ENCODE results near the gene ERGIC1. TPM values are rescaled to one million over a fixed set of nuclear protein-coding genes. Genes with fewer than 3 reads are reported as not detected.

The ERGIC1 gene
- polyA plus RNA-seq, 4 donors, result 58.1 to 127 (median 94.1) TPM

DNA sequence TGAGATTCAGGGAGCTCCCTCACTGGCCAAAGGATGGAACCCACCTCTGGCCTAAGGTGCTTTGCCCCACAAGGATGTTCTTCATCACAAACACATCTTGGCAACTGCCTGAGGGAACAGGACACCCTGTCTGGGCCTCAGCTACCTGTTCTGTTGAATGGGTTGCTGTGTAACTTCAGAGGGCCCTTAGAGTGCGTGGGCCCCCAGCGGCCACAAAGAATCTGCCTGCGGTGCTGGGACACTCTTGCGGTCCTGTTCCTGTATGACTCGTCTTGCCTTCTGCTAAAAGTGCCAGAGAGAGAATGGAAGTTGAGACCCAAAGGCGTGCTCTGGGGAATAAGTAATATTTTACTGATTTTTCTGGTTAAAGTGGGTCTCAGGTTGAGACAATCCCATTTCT, 111.1 kb downstream of the ERGIC1 start:
- Histone ChIP-seq H3K9me3 (ENCODE audit: control insufficient read depth in 2 of 2, insufficient read depth in 1 of 2, low read depth in 1 of 2, low read length in 1 of 2) (no peaks in the 10 kb centered on the region), H3K27me3 (ENCODE audit: control insufficient read depth in 3 of 3, insufficient read depth in 3 of 3, low read length in 3 of 3) (no peaks in the 10 kb centered on the region), H3K4me1 (ENCODE audit: control insufficient read depth in 3 of 3, insufficient read depth in 2 of 3, low read depth in 1 of 3, low read length in 2 of 3) (no peaks in the 10 kb centered on the region), H3K27ac (ENCODE audit: low read depth in 1 of 3, low read length in 2 of 3) (no peak overlapping the region), H3K36me3 (ENCODE audit: control insufficient read depth in 3 of 3, insufficient read depth in 2 of 3, low read depth in 1 of 3, low read length in 3 of 3) (peaks cover 0 to 83% (median 16%) of the 10 kb centered on the region in 3 donors), H3K4me3 (ENCODE audit: low read depth in 1 of 3, low read length in 3 of 3) (no peak overlapping the region)
- FAIRE-seq (no peak), DNase-seq (no peak)
- WGBS, 3 donors, result 96 to 97% (median 96%) methylated on average over 6 of the region's 6 CpGs

DNA sequence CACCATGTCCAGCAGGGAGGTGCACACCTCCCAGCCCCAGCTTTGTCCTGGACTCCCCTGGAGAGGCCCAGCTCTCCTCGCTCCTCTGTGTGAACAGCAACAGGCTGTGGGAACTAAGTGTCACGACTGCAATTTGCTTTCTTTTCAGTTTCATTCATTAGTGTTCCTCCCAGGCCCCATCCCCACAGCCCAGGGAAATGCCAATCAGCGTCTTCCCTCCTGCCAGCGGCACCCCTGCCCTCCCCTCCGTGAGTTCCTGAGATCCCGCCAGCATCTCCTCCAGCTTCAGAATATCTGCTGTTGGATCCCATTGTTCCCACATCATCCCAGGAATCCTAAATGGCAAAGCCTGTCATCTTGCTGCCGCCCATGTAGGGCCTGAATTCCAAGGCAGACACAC, 112.1 kb downstream of the ERGIC1 start:
- H3K27ac ChIP-seq (ENCODE audit: low read depth in 1 of 3, low read length in 2 of 3), result no peak overlapping the region
- no peaks in the 10 kb centered on the region for H3K4me1 ChIP-seq (ENCODE audit: control insufficient read depth in 3 of 3, insufficient read depth in 2 of 3, low read depth in 1 of 3, low read length in 2 of 3)
- no peak overlapping the region for H3K4me3 ChIP-seq (ENCODE audit: low read depth in 1 of 3, low read length in 3 of 3)
- no peak for FAIRE-seq
- H3K27me3 ChIP-seq (ENCODE audit: control insufficient read depth in 3 of 3, insufficient read depth in 3 of 3, low read length in 3 of 3), result no peaks in the 10 kb centered on the region
- 92 to 96% (median 93%) methylated on average over 7 of the region's 7 CpGs for WGBS, 3 donors
- peaks cover 0 to 83% (median 20%) of the 10 kb centered on the region in 3 donors for H3K36me3 ChIP-seq (ENCODE audit: control insufficient read depth in 3 of 3, insufficient read depth in 2 of 3, low read depth in 1 of 3, low read length in 3 of 3)
- DNase-seq, result no peak
- no peaks in the 10 kb centered on the region for H3K9me3 ChIP-seq (ENCODE audit: control insufficient read depth in 2 of 2, insufficient read depth in 1 of 2, low read depth in 1 of 2, low read length in 1 of 2)

DNA sequence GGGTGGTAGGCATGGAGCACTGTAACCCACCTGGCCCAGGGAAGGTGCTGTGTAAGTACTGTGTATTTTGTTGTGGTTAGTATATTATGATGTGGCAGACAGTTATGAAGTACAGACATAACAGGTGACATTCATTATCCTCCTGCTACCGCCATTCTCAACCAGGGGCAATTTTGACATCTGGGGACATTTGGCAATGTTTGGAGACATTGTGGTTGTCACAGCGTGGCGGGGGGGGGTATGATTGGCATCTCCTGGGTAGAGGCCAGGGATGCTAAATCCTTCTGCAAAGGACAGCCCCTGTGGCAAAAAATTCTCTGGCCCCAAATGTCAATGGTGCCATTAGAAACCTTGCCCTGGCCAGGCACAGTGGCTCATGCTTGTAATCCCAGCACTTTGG, 115.4 kb downstream of the ERGIC1 start:
- no peaks in the 10 kb centered on the region for H3K9me3 ChIP-seq (ENCODE audit: control insufficient read depth in 2 of 2, insufficient read depth in 1 of 2, low read depth in 1 of 2, low read length in 1 of 2)
- DNase-seq (no peak), FAIRE-seq (no peak)
- WGBS, 3 donors, result 88 to 92% (median 90%) methylated on average over 3 of the region's 3 CpGs
- no peaks in the 10 kb centered on the region for H3K27me3 ChIP-seq (ENCODE audit: control insufficient read depth in 3 of 3, insufficient read depth in 3 of 3, low read length in 3 of 3)
- H3K36me3 ChIP-seq (ENCODE audit: control insufficient read depth in 3 of 3, insufficient read depth in 2 of 3, low read depth in 1 of 3, low read length in 3 of 3), result peaks cover 0 to 65% (median 14%) of the 10 kb centered on the region in 3 donors
- no peaks in the 10 kb centered on the region for H3K4me1 ChIP-seq (ENCODE audit: control insufficient read depth in 3 of 3, insufficient read depth in 2 of 3, low read depth in 1 of 3, low read length in 2 of 3)
- H3K4me3 ChIP-seq (ENCODE audit: low read depth in 1 of 3, low read length in 3 of 3), result no peak overlapping the region
- H3K27ac ChIP-seq (ENCODE audit: low read depth in 1 of 3, low read length in 2 of 3), result no peak overlapping the region

DNA sequence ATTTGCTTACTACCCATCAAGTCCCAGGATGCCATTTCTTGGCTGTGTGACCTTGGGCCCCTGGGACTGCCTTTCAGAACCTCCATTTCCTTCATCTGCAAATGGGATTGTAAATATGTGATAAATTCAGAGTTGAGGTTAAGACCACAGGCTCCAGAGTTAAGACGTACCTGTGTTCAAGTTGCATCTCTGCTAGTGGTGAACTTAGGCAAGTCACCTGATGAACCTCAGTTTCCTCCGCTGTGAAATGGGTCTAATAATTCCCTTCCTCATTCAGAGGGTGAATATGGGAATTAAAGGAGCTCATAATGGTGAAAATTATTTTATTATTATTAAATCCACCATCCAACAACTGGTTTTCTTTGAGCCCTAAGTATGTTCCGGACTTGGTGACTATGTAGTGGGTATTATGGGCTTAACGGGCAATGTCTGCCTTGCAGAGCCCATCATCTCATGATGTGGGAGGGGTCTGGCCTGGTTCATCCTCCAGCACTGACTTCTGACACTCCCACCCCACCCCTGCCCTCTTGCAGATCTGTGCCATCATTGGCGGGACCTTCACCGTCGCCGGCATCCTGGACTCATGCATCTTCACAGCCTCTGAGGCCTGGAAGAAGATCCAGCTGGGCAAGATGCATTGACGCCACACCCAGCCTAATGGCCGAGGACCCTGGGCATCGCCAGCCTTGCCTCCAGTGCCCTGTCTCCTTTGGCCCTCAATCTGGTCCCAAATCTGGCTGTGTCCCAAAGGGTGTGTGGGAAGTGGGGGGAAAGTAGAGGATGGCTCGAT, 116.3 kb downstream of the ERGIC1 start:
- Histone ChIP-seq H3K27ac (ENCODE audit: low read depth in 1 of 3, low read length in 2 of 3) (no peak overlapping the region), H3K4me3 (ENCODE audit: low read depth in 1 of 3, low read length in 3 of 3) (no peak overlapping the region), H3K27me3 (ENCODE audit: control insufficient read depth in 3 of 3, insufficient read depth in 3 of 3, low read length in 3 of 3) (no peaks in the 10 kb centered on the region), H3K36me3 (ENCODE audit: control insufficient read depth in 3 of 3, insufficient read depth in 2 of 3, low read depth in 1 of 3, low read length in 3 of 3) (peaks cover 0 to 56% (median 14%) of the 10 kb centered on the region in 3 donors), H3K9me3 (ENCODE audit: control insufficient read depth in 2 of 2, insufficient read depth in 1 of 2, low read depth in 1 of 2, low read length in 1 of 2) (no peaks in the 10 kb centered on the region), H3K4me1 (ENCODE audit: control insufficient read depth in 3 of 3, insufficient read depth in 2 of 3, low read depth in 1 of 3, low read length in 2 of 3) (no peaks in the 10 kb centered on the region)
- no peak for FAIRE-seq
- 92 to 96% (median 95%) methylated on average over 12 of the region's 12 CpGs for WGBS, 3 donors
- DNase-seq, result no peak

DNA sequence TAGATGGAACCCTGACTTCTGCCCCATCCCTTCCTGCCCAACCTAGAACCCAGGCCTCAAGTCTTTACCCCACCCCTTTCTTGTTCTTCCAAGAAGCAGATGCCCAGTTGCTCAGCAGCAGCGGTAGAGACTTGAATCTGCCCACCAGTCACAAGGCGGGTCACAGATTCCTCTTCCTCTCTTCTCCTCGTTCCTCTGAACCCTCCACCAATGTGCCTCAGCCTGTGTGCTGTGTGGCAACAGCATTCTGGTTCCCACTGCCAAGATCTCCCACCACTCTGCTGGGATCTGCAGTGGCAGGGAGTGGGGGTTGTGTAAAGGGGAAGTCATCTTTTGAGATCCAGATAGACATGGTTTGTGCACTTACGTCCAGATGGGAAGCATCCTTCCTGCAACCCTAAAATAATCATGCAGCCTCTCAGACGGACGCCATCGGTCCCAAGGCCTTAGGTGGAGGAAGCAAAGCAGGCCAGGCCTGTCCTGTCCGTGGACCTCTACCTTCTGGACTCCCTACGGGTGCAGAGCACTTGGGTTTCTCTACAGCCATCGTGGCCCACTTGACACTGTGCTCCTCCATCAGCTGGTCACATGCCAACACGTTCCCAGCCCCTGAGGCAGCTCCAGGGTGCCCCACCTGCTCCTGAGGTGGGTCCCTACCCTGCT, 117.5 kb downstream of the ERGIC1 start:
- DNase-seq (no peak), FAIRE-seq (no peak)
- Histone ChIP-seq H3K36me3 (ENCODE audit: control insufficient read depth in 3 of 3, insufficient read depth in 2 of 3, low read depth in 1 of 3, low read length in 3 of 3) (peaks cover 0 to 46% (median 9%) of the 10 kb centered on the region in 3 donors), H3K4me3 (ENCODE audit: low read depth in 1 of 3, low read length in 3 of 3) (no peak overlapping the region), H3K27ac (ENCODE audit: low read depth in 1 of 3, low read length in 2 of 3) (no peak overlapping the region), H3K27me3 (ENCODE audit: control insufficient read depth in 3 of 3, insufficient read depth in 3 of 3, low read length in 3 of 3) (no peaks in the 10 kb centered on the region), H3K9me3 (ENCODE audit: control insufficient read depth in 2 of 2, insufficient read depth in 1 of 2, low read depth in 1 of 2, low read length in 1 of 2) (no peaks in the 10 kb centered on the region), H3K4me1 (ENCODE audit: control insufficient read depth in 3 of 3, insufficient read depth in 2 of 3, low read depth in 1 of 3, low read length in 2 of 3) (no peaks in the 10 kb centered on the region)
- WGBS, 3 donors, result 82 to 88% (median 85%) methylated on average over 11 of the region's 11 CpGs

DNA sequence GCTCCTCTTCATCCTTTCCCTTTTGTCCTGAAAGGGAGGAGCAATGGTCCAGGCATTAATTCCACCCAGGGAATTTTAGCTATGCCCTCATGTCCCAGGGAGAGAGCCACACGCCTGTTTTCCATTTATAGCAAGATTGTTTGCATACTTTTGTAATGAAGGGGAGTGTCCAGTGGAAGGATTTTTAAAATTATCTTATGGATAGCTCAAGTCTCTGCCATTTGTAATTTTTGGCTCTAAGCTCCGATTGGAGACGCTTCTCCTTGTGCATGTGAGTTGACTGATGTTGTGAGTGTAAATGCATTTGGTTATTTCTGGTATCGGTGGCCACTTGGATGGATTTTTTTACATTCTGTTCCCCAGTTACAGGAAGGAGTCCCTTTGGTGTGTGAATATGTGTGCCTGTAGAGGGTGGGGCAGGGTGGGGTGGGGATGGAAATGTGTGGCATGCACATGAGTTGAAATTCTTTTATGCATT, 118.0 kb downstream of the ERGIC1 start:
- Histone ChIP-seq H3K36me3 (ENCODE audit: control insufficient read depth in 3 of 3, insufficient read depth in 2 of 3, low read depth in 1 of 3, low read length in 3 of 3) (peaks cover 0 to 40% (median 9%) of the 10 kb centered on the region in 3 donors), H3K4me1 (ENCODE audit: control insufficient read depth in 3 of 3, insufficient read depth in 2 of 3, low read depth in 1 of 3, low read length in 2 of 3) (no peaks in the 10 kb centered on the region), H3K27me3 (ENCODE audit: control insufficient read depth in 3 of 3, insufficient read depth in 3 of 3, low read length in 3 of 3) (no peaks in the 10 kb centered on the region), H3K9me3 (ENCODE audit: control insufficient read depth in 2 of 2, insufficient read depth in 1 of 2, low read depth in 1 of 2, low read length in 1 of 2) (no peaks in the 10 kb centered on the region), H3K27ac (ENCODE audit: low read depth in 1 of 3, low read length in 2 of 3) (no peak overlapping the region), H3K4me3 (ENCODE audit: low read depth in 1 of 3, low read length in 3 of 3) (no peak overlapping the region)
- FAIRE-seq (no peak), DNase-seq (no peak)
- WGBS, 3 donors, result 77 to 88% (median 86%) methylated on average over 4 of the region's 4 CpGs

DNA sequence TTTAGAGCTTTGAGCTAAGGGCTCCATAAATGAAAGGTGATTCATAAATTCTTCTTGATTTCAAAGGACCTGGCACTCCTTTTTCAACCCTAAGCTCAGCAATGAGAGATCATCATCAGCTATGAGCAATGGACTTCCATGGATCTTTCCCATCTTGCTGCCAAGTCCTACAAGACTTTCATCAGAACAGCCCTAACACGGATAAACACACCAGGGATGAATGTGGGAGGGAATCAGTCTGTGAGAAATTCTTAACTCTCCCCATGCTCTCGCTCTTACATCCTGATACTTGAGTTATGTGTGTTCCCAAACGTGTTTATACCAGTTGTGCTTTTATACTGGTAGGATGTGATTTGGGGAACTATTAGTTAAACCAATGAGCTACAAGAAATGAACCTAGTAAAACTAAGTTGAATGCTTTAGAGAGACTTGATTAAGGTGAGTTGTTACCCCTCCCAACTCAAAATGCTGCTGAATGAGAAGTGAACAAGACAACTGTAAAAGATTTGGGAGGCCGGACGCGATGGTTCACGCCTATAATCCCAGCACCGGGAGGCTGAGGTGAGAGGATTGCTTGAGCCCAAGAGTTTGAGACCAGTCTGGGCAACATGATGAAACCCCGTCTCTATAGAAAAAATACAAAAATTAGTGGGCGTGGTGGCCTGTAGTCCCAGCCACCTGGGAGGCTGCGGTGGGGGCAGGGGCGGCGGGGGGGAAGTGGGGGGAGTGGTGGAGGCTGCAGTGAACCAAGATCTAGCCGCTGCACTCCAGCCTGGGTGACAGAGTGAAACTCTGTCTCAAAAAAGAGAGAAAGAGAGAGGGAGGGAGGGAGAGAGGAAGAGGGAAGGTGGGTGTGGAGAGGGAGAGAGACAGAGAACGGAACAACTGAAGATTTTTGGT, 120.0 kb downstream of the ERGIC1 start:
- no peak for DNase-seq
- no peaks in the 10 kb centered on the region for H3K4me1 ChIP-seq (ENCODE audit: control insufficient read depth in 3 of 3, insufficient read depth in 2 of 3, low read depth in 1 of 3, low read length in 2 of 3)
- no peaks in the 10 kb centered on the region for H3K9me3 ChIP-seq (ENCODE audit: control insufficient read depth in 2 of 2, insufficient read depth in 1 of 2, low read depth in 1 of 2, low read length in 1 of 2)
- no peaks in the 10 kb centered on the region for H3K27me3 ChIP-seq (ENCODE audit: control insufficient read depth in 3 of 3, insufficient read depth in 3 of 3, low read length in 3 of 3)
- no peak for FAIRE-seq
- H3K27ac ChIP-seq (ENCODE audit: low read depth in 1 of 3, low read length in 2 of 3), result no peak overlapping the region
- H3K4me3 ChIP-seq (ENCODE audit: low read depth in 1 of 3, low read length in 3 of 3), result no peak overlapping the region
- H3K36me3 ChIP-seq (ENCODE audit: control insufficient read depth in 3 of 3, insufficient read depth in 2 of 3, low read depth in 1 of 3, low read length in 3 of 3), result peaks cover 0 to 25% (median 9%) of the 10 kb centered on the region in 3 donors
- WGBS, 3 donors, result 67 to 79% (median 77%) methylated on average over 15 of the region's 15 CpGs

DNA sequence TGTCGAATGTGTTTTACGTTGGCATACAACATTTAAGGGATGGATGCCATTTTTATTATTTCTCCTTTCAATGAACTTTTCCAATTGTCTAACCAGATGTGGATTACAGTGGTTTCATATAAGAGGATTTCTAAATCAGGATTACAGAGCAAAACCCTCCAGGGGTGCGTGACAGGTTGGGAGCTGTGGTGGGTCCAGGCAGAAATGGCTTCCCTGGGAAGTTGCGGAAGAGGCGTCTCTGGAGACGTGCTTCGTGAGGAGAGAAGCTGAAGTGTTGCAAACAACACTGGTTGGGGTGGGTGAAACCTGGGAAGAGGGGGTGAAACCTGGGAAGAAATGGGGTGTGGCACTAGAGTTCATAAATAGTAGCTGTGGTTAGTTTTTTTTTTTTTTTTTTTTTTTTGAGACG, 120.7 kb downstream of the ERGIC1 start:
- FAIRE-seq, result no peak
- Histone ChIP-seq H3K27me3 (ENCODE audit: control insufficient read depth in 3 of 3, insufficient read depth in 3 of 3, low read length in 3 of 3) (no peaks in the 10 kb centered on the region), H3K27ac (ENCODE audit: low read depth in 1 of 3, low read length in 2 of 3) (no peak overlapping the region), H3K9me3 (ENCODE audit: control insufficient read depth in 2 of 2, insufficient read depth in 1 of 2, low read depth in 1 of 2, low read length in 1 of 2) (no peaks in the 10 kb centered on the region), H3K36me3 (ENCODE audit: control insufficient read depth in 3 of 3, insufficient read depth in 2 of 3, low read depth in 1 of 3, low read length in 3 of 3) (peaks cover 0 to 19% (median 7%) of the 10 kb centered on the region in 3 donors), H3K4me3 (ENCODE audit: low read depth in 1 of 3, low read length in 3 of 3) (no peak overlapping the region), H3K4me1 (ENCODE audit: control insufficient read depth in 3 of 3, insufficient read depth in 2 of 3, low read depth in 1 of 3, low read length in 2 of 3) (no peaks in the 10 kb centered on the region)
- DNase-seq, result no peak
- WGBS, 3 donors, result 82 to 90% (median 85%) methylated on average over 7 to 8 of the region's 8 CpGs

Measured in small intestine (tissue), 7 donors.